WTC11 (cell line): ENCODE results near the gene TMEM144. TPM values are rescaled to one million over a fixed set of nuclear protein-coding genes. Genes with fewer than 3 reads are reported as not detected.

Source experiments
- ATAC-seq: fragments of 200-7000 bp; cut with Tn5 transposase; 2 replicates; pipeline ENCODE4 v1.10.0; 2021; ENCODE audit warnings: mild to moderate bottlenecking, moderate library complexity
- CTCF ChIA-PET: fragments of 300-600 bp; sonication (Branson Sonifier 250); formaldehyde crosslinking; loops from one replicate; lab custom pipeline; 2021; ENCODE audit warnings: antibody characterized with exemption; lab: Charles Lee
- POLR2A ChIA-PET: fragments of 350-600 bp; sonication (Branson Sonifier 250); formaldehyde crosslinking; loops from one replicate; lab custom pipeline; 2021; ENCODE audit warnings: antibody characterized with exemption; lab: Charles Lee
- DNase-seq: peaks from one replicate; pipeline ENCODE4 v3.0.0; 2021; ENCODE audit warnings: low spot score
- H3K27ac Mint-ChIP-seq: 2 replicates; pipeline ENCODE4 v1.8.0; 2021; ENCODE audit warnings: mixed read lengths
- H3K27me3 Mint-ChIP-seq: 2 replicates; pipeline ENCODE4 v1.8.0; 2021; ENCODE audit warnings: low read depth, mild to moderate bottlenecking, moderate library complexity, mixed read lengths
- H3K36me3 Mint-ChIP-seq: 2 replicates; pipeline ENCODE4 v1.8.0; 2021; ENCODE audit warnings: mixed read lengths
- H3K4me1 Mint-ChIP-seq: 2 replicates; pipeline ENCODE4 v1.8.0; 2022; ENCODE audit warnings: mixed read lengths
- H3K4me3 Mint-ChIP-seq: 2 replicates; pipeline ENCODE4 v1.8.0; 2021; ENCODE audit warnings: mild to moderate bottlenecking, moderate library complexity, mixed read lengths
- H3K9me3 Mint-ChIP-seq: 2 replicates; pipeline ENCODE4 v1.8.0; 2021; ENCODE audit warnings: mixed read lengths
- AFF4 ChIP-seq: sonication (generic); formaldehyde crosslinking; IDR thresholded peaks from 2 replicates; pipeline ENCODE4 v1.8.1; 2023; ENCODE audit warnings: mild to moderate bottlenecking, missing genetic modification reagents, borderline replicate concordance
- ATF2 ChIP-seq: sonication (generic); formaldehyde crosslinking; IDR thresholded peaks from 2 replicates; pipeline ENCODE4 v1.8.1; 2022; ENCODE audit warnings: low read depth, missing genetic modification reagents, borderline replicate concordance
- CBFB ChIP-seq: sonication (generic); formaldehyde crosslinking; IDR thresholded peaks from 2 replicates; pipeline ENCODE4 v1.8.1; 2022; ENCODE audit warnings: mild to moderate bottlenecking, low read depth, missing genetic modification reagents
- ESRRA ChIP-seq: sonication (generic); formaldehyde crosslinking; IDR thresholded peaks from 2 replicates; pipeline ENCODE4 v1.8.1; 2022; ENCODE audit warnings: mild to moderate bottlenecking, missing genetic modification reagents, borderline replicate concordance
- FOXJ3 ChIP-seq: sonication (generic); formaldehyde crosslinking; IDR thresholded peaks from 2 replicates; pipeline ENCODE4 v1.9.0; 2021; ENCODE audit warnings: missing genetic modification reagents, mild to moderate bottlenecking, borderline replicate concordance
- IRF1 ChIP-seq: sonication (generic); formaldehyde crosslinking; IDR thresholded peaks from 2 replicates; pipeline ENCODE4 v1.8.0; 2023; ENCODE audit warnings: missing genetic modification reagents
- JAZF1 ChIP-seq: fragments of 250-450 bp; sonication (Bioruptor Pico); IDR thresholded peaks from 2 replicates; pipeline ENCODE4 v1.9.0; 2021; ENCODE audit warnings: moderate library complexity, mild to moderate bottlenecking, inconsistent platforms
- MYBL2 ChIP-seq: sonication (generic); formaldehyde crosslinking; IDR thresholded peaks from 2 replicates; pipeline ENCODE4 v1.8.1; 2023; ENCODE audit warnings: mild to moderate bottlenecking, moderate library complexity, missing genetic modification reagents
- NFATC4 ChIP-seq: fragments of 250-450 bp; sonication (Bioruptor Pico); IDR thresholded peaks from 2 replicates; pipeline ENCODE4 v1.9.0; 2021; ENCODE audit warnings: mild to moderate bottlenecking
- NR3C1 ChIP-seq: sonication (generic); formaldehyde crosslinking; conservative IDR thresholded peaks from 2 replicates; pipeline ENCODE4 v1.8.1; 2023; ENCODE audit warnings: low read depth, mild to moderate bottlenecking, missing genetic modification reagents
- PRDM15 ChIP-seq: sonication (generic); formaldehyde crosslinking; IDR thresholded peaks from 2 replicates; pipeline ENCODE4 v1.8.0; 2022; ENCODE audit warnings: missing genetic modification reagents
- ZMAT4 ChIP-seq: fragments of 250-450 bp; sonication (Bioruptor Pico); IDR thresholded peaks from 2 replicates; pipeline ENCODE4 v1.9.0; 2021; ENCODE audit warnings: mild to moderate bottlenecking
- ZNF263 ChIP-seq: sonication (generic); formaldehyde crosslinking; IDR thresholded peaks from 2 replicates; pipeline ENCODE4 v1.8.1; 2022; ENCODE audit warnings: low read depth, mild to moderate bottlenecking, moderate library complexity, missing genetic modification reagents
- ZNF512 ChIP-seq: sonication (generic); formaldehyde crosslinking; IDR thresholded peaks from 2 replicates; pipeline ENCODE4 v1.8.1; 2022; ENCODE audit warnings: missing genetic modification reagents, borderline replicate concordance
- ZNF532 ChIP-seq: fragments of 250-450 bp; sonication (Bioruptor Pico); IDR thresholded peaks from 2 replicates; pipeline ENCODE4 v1.9.0; 2021; ENCODE audit warnings: mild to moderate bottlenecking, borderline replicate concordance
- ZNF671 ChIP-seq: fragments of 250-450 bp; sonication (Bioruptor Pico); IDR thresholded peaks from 2 replicates; pipeline ENCODE4 v1.8.0; 2021; ENCODE audit warnings: mild to moderate bottlenecking
- ZSCAN18 ChIP-seq: fragments of 250-450 bp; sonication (Bioruptor Pico); IDR thresholded peaks from 2 replicates; pipeline ENCODE4 v2.1.2; 2022; ENCODE audit warnings: mild to moderate bottlenecking, moderate library complexity
- total RNA-seq: library from RNA; stranded (reverse); gene quantifications from 3 replicates; pipeline ENCODE4 v1.2.3, GENCODE V29; 2021

Gene TMEM144
- total RNA-seq, 1 experiment from 2014 or later: 3.8 TPM

GRCh38 chr4:158290912-158291311 lies 80.6 kb downstream of the TMEM144 start (continued):
- TF ChIP-seq ATF2 (CRISPR knock-in tag) (no peak), ZNF532 (CRISPR knock-in tag) (no peak), ZNF512 (CRISPR knock-in tag) (no peak), MYBL2 (CRISPR knock-in tag) (no peak)

GRCh38 chr4:158291334-158292055 lies 81.2 kb downstream of the TMEM144 start:
- H3K4me3 Mint-ChIP-seq: no peak overlapping the region
- POLR2A ChIA-PET: no interaction called here
- peaks cover 42% of the 10 kb centered on the region for H3K9me3 Mint-ChIP-seq
- CTCF ChIA-PET: no interaction called here
- H3K36me3 Mint-ChIP-seq: peaks cover 36% of the 10 kb centered on the region
- no peak overlapping the region for H3K27ac Mint-ChIP-seq
- H3K27me3 Mint-ChIP-seq: no peaks in the 10 kb centered on the region
- DNase-seq (no peak), ATAC-seq (no peak)
- H3K4me1 Mint-ChIP-seq: peaks cover 8% of the 10 kb centered on the region
- TF ChIP-seq ZMAT4 (no peak), ZSCAN18 (CRISPR knock-in tag) (no peak), ZNF263 (CRISPR knock-in tag) (no peak), CBFB (CRISPR knock-in tag) (no peak), ESRRA (CRISPR knock-in tag) (no peak), NR3C1 (CRISPR knock-in tag) (no peak), JAZF1 (CRISPR knock-in tag) (no peak), FOXJ3 (no peak), AFF4 (no peak), NFATC4 (CRISPR knock-in tag) (no peak), ZNF671 (CRISPR knock-in tag) (no peak), PRDM15 (no peak), IRF1 (no peak)
